H9 (cell line): ENCODE results near the gene POLN. TPM values are rescaled to one million over a fixed set of nuclear protein-coding genes. Genes with fewer than 3 reads are reported as not detected.

Experiments used
- DNase-seq: peaks from one replicate; pipeline ENCODE4 v3.0.0-alpha.2; 2017
- H2AFZ ChIP-seq: one replicate; pipeline ENCODE4 v1.6.1; 2013; ENCODE audit warnings: mild to moderate bottlenecking, low read length, control low read depth, moderate library complexity
- H2AK5ac ChIP-seq: 2 replicates; pipeline ENCODE4 v1.6.1; 2013; ENCODE audit warnings: low read length, control low read depth, mixed read lengths; ENCODE audit not compliant: insufficient read length
- H2BK120ac ChIP-seq: one replicate; pipeline ENCODE4 v1.6.1; 2013; ENCODE audit warnings: low read depth, mild to moderate bottlenecking, low read length, control low read depth, inconsistent platforms; ENCODE audit not compliant: poor library complexity, severe bottlenecking
- H2BK12ac ChIP-seq: 2 replicates; pipeline ENCODE4 v1.6.1; 2013; ENCODE audit warnings: low read length, control low read depth, mixed read lengths, low read depth; ENCODE audit not compliant: insufficient read length
- H2BK15ac ChIP-seq: 2 replicates; pipeline ENCODE4 v1.6.1; 2013; ENCODE audit warnings: low read depth, low read length, control low read depth
- H2BK20ac ChIP-seq: one replicate; pipeline ENCODE4 v1.6.1; 2013; ENCODE audit warnings: low read depth, mild to moderate bottlenecking, low read length, control low read depth, inconsistent platforms; ENCODE audit not compliant: poor library complexity, severe bottlenecking
- H2BK5ac ChIP-seq: 2 replicates; pipeline ENCODE4 v1.6.1; 2013; ENCODE audit warnings: low read length, control low read depth, mixed read lengths; ENCODE audit not compliant: insufficient read length
- H3K14ac ChIP-seq: 2 replicates; pipeline ENCODE4 v1.6.1; 2013; ENCODE audit warnings: low read length, control low read depth; ENCODE audit not compliant: insufficient read depth
- H3K18ac ChIP-seq: 2 replicates; pipeline ENCODE4 v1.6.1; 2013; ENCODE audit warnings: low read depth, mild to moderate bottlenecking, mixed read lengths, low read length, control low read depth; ENCODE audit not compliant: insufficient read length
- H3K23ac ChIP-seq: 2 replicates; pipeline ENCODE4 v1.6.1; 2013; ENCODE audit warnings: low read length, control low read depth, mixed read lengths, low read depth; ENCODE audit not compliant: insufficient read length
- H3K23me2 ChIP-seq: 2 replicates; pipeline ENCODE4 v1.6.1; 2013; ENCODE audit warnings: low read depth, mild to moderate bottlenecking, mixed read lengths, low read length, control low read depth; ENCODE audit not compliant: insufficient read length, poor library complexity, severe bottlenecking
- H3K27ac ChIP-seq: 2 replicates; pipeline ENCODE4 v1.5.1; 2013; ENCODE audit warnings: low read length, control low read depth, mixed read lengths, low read depth; ENCODE audit not compliant: insufficient read length
- H3K27me3 ChIP-seq: 2 replicates; pipeline ENCODE4 v1.6.1; 2013; ENCODE audit warnings: low read length, control low read depth, inconsistent platforms; ENCODE audit not compliant: insufficient read depth
- H3K4ac ChIP-seq: 2 replicates; pipeline ENCODE4 v1.6.1; 2013; ENCODE audit warnings: low read depth, mild to moderate bottlenecking, control low read depth, inconsistent platforms, low read length, moderate library complexity
- H3K4me1 ChIP-seq: 2 replicates; pipeline ENCODE4 v1.6.1; 2013; ENCODE audit warnings: low read length, control low read depth, inconsistent platforms; ENCODE audit not compliant: insufficient read depth
- H3K4me2 ChIP-seq: 2 replicates; pipeline ENCODE4 v1.6.1; 2013; ENCODE audit warnings: low read length, control low read depth, mixed read lengths; ENCODE audit not compliant: insufficient read length, insufficient read depth
- H3K56ac ChIP-seq: 2 replicates; pipeline ENCODE4 v1.6.1; 2013; ENCODE audit warnings: low read depth, mild to moderate bottlenecking, mixed read lengths, low read length, control low read depth; ENCODE audit not compliant: insufficient read length
- H3K79me1 ChIP-seq: 2 replicates; pipeline ENCODE4 v1.6.1; 2013; ENCODE audit warnings: low read depth, mild to moderate bottlenecking, moderate library complexity, low read length, control low read depth, inconsistent platforms; ENCODE audit not compliant: insufficient read depth, poor library complexity, severe bottlenecking
- H3K79me2 ChIP-seq: 2 replicates; pipeline ENCODE4 v1.6.1; 2013; ENCODE audit warnings: low read length, control low read depth, inconsistent platforms; ENCODE audit not compliant: insufficient read depth
- H3K9ac ChIP-seq: 2 replicates; pipeline ENCODE4 v1.6.1; 2013; ENCODE audit warnings: low read length, control low read depth, mixed read lengths; ENCODE audit not compliant: insufficient read length; ENCODE audit errors: extremely low read depth
- H3K9me3 ChIP-seq: one replicate; pipeline ENCODE4 v1.6.1; 2013; ENCODE audit warnings: low read depth, low read length, inconsistent platforms; ENCODE audit not compliant: control insufficient read depth
- H3T11ph ChIP-seq: one replicate; pipeline ENCODE4 v1.6.1; 2013; ENCODE audit warnings: mild to moderate bottlenecking, low read length, control low read depth, inconsistent platforms
- H4K20me1 ChIP-seq: one replicate; pipeline ENCODE4 v1.6.1; 2013; ENCODE audit not compliant: control insufficient read depth, insufficient read length, insufficient read depth
- H4K5ac ChIP-seq: 2 replicates; pipeline ENCODE4 v1.6.1; 2013; ENCODE audit warnings: low read depth, mild to moderate bottlenecking, mixed read lengths, low read length, control low read depth; ENCODE audit not compliant: insufficient read length
- H4K8ac ChIP-seq: replicated peaks from 2 replicates; pipeline ENCODE4 v1.6.1; 2013; ENCODE audit warnings: low read length, control low read depth, mixed read lengths, low read depth; ENCODE audit not compliant: insufficient read length
- H4K91ac ChIP-seq: 2 replicates; pipeline ENCODE4 v1.6.1; 2013; ENCODE audit warnings: low read depth, mild to moderate bottlenecking, moderate library complexity, mixed read lengths, low read length, control low read depth; ENCODE audit not compliant: insufficient read length
- H3K27ac Mint-ChIP-seq, 3 experiments: 2 replicates in 2 of 3; 3 replicates in 1 of 3; pipeline ENCODE4 v1.8.0; 2020 to 2021; ENCODE audit warnings: mixed read lengths in 3 of 3, mild to moderate bottlenecking in 1 of 3, moderate library complexity in 1 of 3
- H3K27me3 Mint-ChIP-seq: 2 replicates; pipeline ENCODE4 v1.8.0; 2021; ENCODE audit warnings: low read depth, mild to moderate bottlenecking, moderate library complexity, mixed read lengths
- H3K36me3 Mint-ChIP-seq, 3 experiments: 2 replicates in 2 of 3; 3 replicates in 1 of 3; pipeline ENCODE4 v1.8.0; 2020 to 2021; ENCODE audit warnings: low read depth in 3 of 3, mixed read lengths in 3 of 3; ENCODE audit not compliant: insufficient read depth in 1 of 3
- H3K4me1 Mint-ChIP-seq, 2 experiments: 2 replicates each; pipeline ENCODE4 v1.8.0; 2020; ENCODE audit warnings: mixed read lengths in 2 of 2
- H3K4me3 Mint-ChIP-seq, 2 experiments: 2 replicates in 1 of 2; 3 replicates in 1 of 2; pipeline ENCODE4 v1.8.0; 2020 to 2021; ENCODE audit warnings: mild to moderate bottlenecking in 2 of 2, mixed read lengths in 2 of 2, moderate library complexity in 1 of 2
- H3K9me3 Mint-ChIP-seq, 2 experiments: 2 replicates in 1 of 2; 3 replicates in 1 of 2; pipeline ENCODE4 v1.8.0; 2020; ENCODE audit warnings: mild to moderate bottlenecking in 2 of 2, mixed read lengths in 2 of 2, moderate library complexity in 1 of 2
- CTCF ChIP-seq: fragments of 200-600 bp; sonication (generic); conservative IDR thresholded peaks from 3 replicates; pipeline ENCODE4 v1.8.0; 2021; ENCODE audit warnings: antibody characterized with exemption, mild to moderate bottlenecking
- total RNA-seq: library from RNA; stranded (reverse); gene quantifications from 2 replicates; pipeline ENCODE4 v1.2.1, GENCODE V29; 2021

POLN gene
- total RNA-seq, 1 experiment from 2014 or later: 0.74 TPM

GRCh38 chr4:2132438-2132837, 109.5 kb downstream of the POLN start:
- Histone ChIP-seq H3K9me3 (no peaks in the 10 kb centered on the region), H3K79me1 (no peaks in the 10 kb centered on the region), H3K4me2 (no peak overlapping the region), H3K14ac (no peak overlapping the region), H3K9ac (no peak overlapping the region), H3K4ac (no peak overlapping the region), H4K91ac (no peak overlapping the region), H3K56ac (no peak overlapping the region), H3K4me1 (no peaks in the 10 kb centered on the region), H4K20me1 (no peaks in the 10 kb centered on the region), H3T11ph (no peak overlapping the region), H3K23ac (no peak overlapping the region), H2AFZ (no peak overlapping the region), H2BK5ac (no peak overlapping the region), H2BK12ac (no peak overlapping the region), H3K18ac (no peak overlapping the region), H4K5ac (no peak overlapping the region), H2BK120ac (no peak overlapping the region), H3K27ac (no peak overlapping the region), H3K23me2 (no peaks in the 10 kb centered on the region), H4K8ac (no peak overlapping the region), H3K79me2 (no peaks in the 10 kb centered on the region), H2BK15ac (no peak overlapping the region), H2AK5ac (no peak overlapping the region), H3K27me3 (no peaks in the 10 kb centered on the region; the same call in 1 of the 2 replicates), H2BK20ac (no peak overlapping the region)
- H3K27ac Mint-ChIP-seq: no peak overlapping the region
- H3K9me3 Mint-ChIP-seq: peaks cover 14% of the 10 kb centered on the region in 2 experiments
- H3K4me1 Mint-ChIP-seq: no peaks in the 10 kb centered on the region
- H3K36me3 Mint-ChIP-seq: peaks cover 0 to 7% (median 2%) of the 10 kb centered on the region in 3 experiments; a peak in 3 of 7 replicates
- no peak overlapping the region for H3K4me3 Mint-ChIP-seq
- no peak for DNase-seq
- TF ChIP-seq CTCF: no peak
- H3K27me3 Mint-ChIP-seq: peaks cover 54% of the 10 kb centered on the region
